HepG2 (cell line): ENCODE measurements around the gene SYNPO. TPM values are rescaled to one million over a fixed set of nuclear protein-coding genes. Genes with fewer than 3 reads are reported as not detected.
A peak's percentile ranks its signal among the peaks of the same experiment; 100 is the strongest.

Source experiments
- ATF3 ChIP-seq: sonication (generic); formaldehyde crosslinking; IDR thresholded peaks from 2 replicates; pipeline ENCODE4 v1.4.0; 2020; ENCODE audit warnings: missing genetic modification reagents
- GTF3A ChIP-seq: sonication (generic); formaldehyde crosslinking; conservative IDR thresholded peaks from 2 replicates; pipeline ENCODE4 v1.4.0; 2020; ENCODE audit warnings: mild to moderate bottlenecking, missing genetic modification reagents
- KDM5B ChIP-seq: sonication (generic); formaldehyde crosslinking; IDR thresholded peaks from 2 replicates; pipeline ENCODE4 v1.4.0; 2020; ENCODE audit warnings: missing genetic modification reagents, mild to moderate bottlenecking, borderline replicate concordance
- MAFF ChIP-seq: IDR thresholded peaks from 2 replicates; pipeline ENCODE4 v1.6.1; 2011; ENCODE audit warnings: low read depth, low read length, improper control_type of control experiment
- PAX8 ChIP-seq: sonication (generic); formaldehyde crosslinking; IDR thresholded peaks from 2 replicates; pipeline ENCODE4 v1.8.0; 2022; ENCODE audit warnings: mild to moderate bottlenecking, missing genetic modification reagents, borderline replicate concordance
- RAD51 ChIP-seq: fragments of 450-650 bp; IDR thresholded peaks from 2 replicates; pipeline ENCODE4 v1.6.1; 2016; ENCODE audit warnings: borderline replicate concordance
- SIN3A ChIP-seq: IDR thresholded peaks from 2 replicates; pipeline ENCODE4 v1.6.1; 2011; ENCODE audit warnings: low read depth, mild to moderate bottlenecking, control low read depth, low read length, borderline replicate concordance
- TBL1XR1 ChIP-seq: fragments of 150-350 bp; IDR thresholded peaks from 2 replicates; pipeline ENCODE4 v1.6.1; 2014; ENCODE audit warnings: borderline replicate concordance, low read length; ENCODE audit not compliant: partially characterized antibody
- TP53 ChIP-seq: sonication (generic); formaldehyde crosslinking; conservative IDR thresholded peaks from 2 replicates; pipeline ENCODE4 v1.4.0; 2020; ENCODE audit warnings: missing genetic modification reagents
- WIZ ChIP-seq: sonication (generic); formaldehyde crosslinking; IDR thresholded peaks from 2 replicates; pipeline ENCODE4 v1.5.1; 2020; ENCODE audit warnings: mild to moderate bottlenecking, missing genetic modification reagents
- ZNF256 ChIP-seq: sonication (generic); formaldehyde crosslinking; conservative IDR thresholded peaks from 2 replicates; pipeline ENCODE4 v1.4.0; 2020; ENCODE audit warnings: missing genetic modification reagents
- ZNF333 ChIP-seq: sonication (generic); formaldehyde crosslinking; IDR thresholded peaks from 2 replicates; pipeline ENCODE4 v1.4.0; 2020; ENCODE audit warnings: mild to moderate bottlenecking, missing genetic modification reagents, borderline replicate concordance
- ZNF543 ChIP-seq: sonication (generic); formaldehyde crosslinking; IDR thresholded peaks from 2 replicates; pipeline ENCODE4 v1.4.0; 2020; ENCODE audit warnings: mild to moderate bottlenecking, missing genetic modification reagents
- ZNF597 ChIP-seq: sonication (generic); formaldehyde crosslinking; IDR thresholded peaks from 2 replicates; pipeline ENCODE4 v1.5.0; 2020; ENCODE audit warnings: missing genetic modification reagents
- ZNF619 ChIP-seq: sonication (generic); formaldehyde crosslinking; IDR thresholded peaks from 2 replicates; pipeline ENCODE4 v1.4.0; 2020; ENCODE audit warnings: mild to moderate bottlenecking, missing genetic modification reagents
- ZNF749 ChIP-seq: sonication (generic); formaldehyde crosslinking; IDR thresholded peaks from 2 replicates; pipeline ENCODE4 v1.8.0; 2022; ENCODE audit warnings: mild to moderate bottlenecking, missing genetic modification reagents, moderate library complexity, borderline replicate concordance
- polyA plus RNA-seq, 8 experiments: library from polyadenylated mRNA; depleted of rRNA in 3 of 8; stranded (reverse) in 7 of 8; unstranded in 1 of 8; fragments of >200 nt; fragmentation: Illumina TruSeq in 4 of 8; extraction: Trizol in 4 of 8; gene quantifications; 2 replicates each; pipeline versions ENCODE4 v1.2.1 to v1.2.3, GENCODE V29; 2011 to 2016; ENCODE audit warnings: low read depth in 4 of 8, missing spikeins in 1 of 8, mixed read lengths in 1 of 8; ENCODE audit not compliant: insufficient read depth in 1 of 8
- total RNA-seq, 5 experiments: library from RNA; depleted of rRNA; stranded (reverse); fragments of >200 nt; fragmentation: Illumina TruSeq; extraction: Trizol; gene quantifications; 2 replicates each; pipeline ENCODE4 v1.2.3, GENCODE V29; 2016; ENCODE audit warnings: low read depth in 1 of 5
- TF ChIP-seq, protein P1 (sequence below): sonication (generic); formaldehyde crosslinking; IDR thresholded peaks from 2 replicates; pipeline ENCODE4 v1.4.0; 2020; ENCODE audit warnings: missing genetic modification reagents

Gene SYNPO
- total and polyA plus RNA-seq, 2 of the 13 experiments (the other 11 are each of a cell fraction or from before 2014, with no cell fraction given) = 0.09 to 0.30 TPM

GRCh38 chr5:150656191-150657132, 16.0 kb downstream of the SYNPO start (continued):
- TF ChIP-seq TP53 (CRISPR knock-in tag) (no peak), MAFF (no peak), ZNF543 (CRISPR knock-in tag) (no peak), GTF3A (CRISPR knock-in tag) (no peak), PAX8 (CRISPR knock-in tag) (no peak), ZNF333 (CRISPR knock-in tag) (peak; percentile 31; the same call in 1 of the 2 replicates), ATF3 (CRISPR knock-in tag) (no peak), KDM5B (peak; percentile 69; the same call in 1 of the 2 replicates), RAD51 (no peak), ZNF619 (peak; percentile 32; the same call in 1 of the 2 replicates), ZNF256 (CRISPR knock-in tag) (no peak), WIZ (CRISPR knock-in tag) (no peak), ZNF749 (CRISPR knock-in tag) (no peak), SIN3A (no peak), ZNF597 (CRISPR knock-in tag) (no peak), TBL1XR1 (no peak)
- TF ChIP-seq, protein P1, sequence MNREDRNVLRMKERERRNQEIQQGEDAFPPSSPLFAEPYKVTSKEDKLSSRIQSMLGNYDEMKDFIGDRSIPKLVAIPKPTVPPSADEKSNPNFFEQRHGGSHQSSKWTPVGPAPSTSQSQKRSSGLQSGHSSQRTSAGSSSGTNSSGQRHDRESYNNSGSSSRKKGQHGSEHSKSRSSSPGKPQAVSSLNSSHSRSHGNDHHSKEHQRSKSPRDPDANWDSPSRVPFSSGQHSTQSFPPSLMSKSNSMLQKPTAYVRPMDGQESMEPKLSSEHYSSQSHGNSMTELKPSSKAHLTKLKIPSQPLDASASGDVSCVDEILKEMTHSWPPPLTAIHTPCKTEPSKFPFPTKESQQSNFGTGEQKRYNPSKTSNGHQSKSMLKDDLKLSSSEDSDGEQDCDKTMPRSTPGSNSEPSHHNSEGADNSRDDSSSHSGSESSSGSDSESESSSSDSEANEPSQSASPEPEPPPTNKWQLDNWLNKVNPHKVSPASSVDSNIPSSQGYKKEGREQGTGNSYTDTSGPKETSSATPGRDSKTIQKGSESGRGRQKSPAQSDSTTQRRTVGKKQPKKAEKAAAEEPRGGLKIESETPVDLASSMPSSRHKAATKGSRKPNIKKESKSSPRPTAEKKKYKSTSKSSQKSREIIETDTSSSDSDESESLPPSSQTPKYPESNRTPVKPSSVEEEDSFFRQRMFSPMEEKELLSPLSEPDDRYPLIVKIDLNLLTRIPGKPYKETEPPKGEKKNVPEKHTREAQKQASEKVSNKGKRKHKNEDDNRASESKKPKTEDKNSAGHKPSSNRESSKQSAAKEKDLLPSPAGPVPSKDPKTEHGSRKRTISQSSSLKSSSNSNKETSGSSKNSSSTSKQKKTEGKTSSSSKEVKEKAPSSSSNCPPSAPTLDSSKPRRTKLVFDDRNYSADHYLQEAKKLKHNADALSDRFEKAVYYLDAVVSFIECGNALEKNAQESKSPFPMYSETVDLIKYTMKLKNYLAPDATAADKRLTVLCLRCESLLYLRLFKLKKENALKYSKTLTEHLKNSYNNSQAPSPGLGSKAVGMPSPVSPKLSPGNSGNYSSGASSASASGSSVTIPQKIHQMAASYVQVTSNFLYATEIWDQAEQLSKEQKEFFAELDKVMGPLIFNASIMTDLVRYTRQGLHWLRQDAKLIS (CRISPR knock-in tag) = no peak
